Measurements from ENCODE around the gene BLVRB.

BLVRB gene

GRCh38 chr19:40512473-40513344, 47.2 kb upstream of the BLVRB start:
- TF ChIP-seq CTCF (IDR thresholded peaks at IDR 0.05; ENCODE audit: low read length) = no peak
- TF ChIP-seq EZH2 (IDR thresholded peaks at IDR 0.05; ENCODE audit: borderline replicate concordance, low read length) = no peak

GRCh38 chr19:40512110-40512472, 46.5 kb upstream of the BLVRB start:
- Histone ChIP-seq H4K20me1 (ENCODE audit: insufficient read depth, low read length) (no peaks in the 10 kb centered on the region), H3K27ac (ENCODE audit: low read depth, low read length, poor library complexity, severe bottlenecking) (no peak overlapping the region), H3K36me3 (ENCODE audit: insufficient read depth, low read length) (no peaks in the 10 kb centered on the region), H3K4me2 (ENCODE audit: low read length) (no peak overlapping the region), H3F3A (ENCODE audit: insufficient read depth, low read length) (no peaks in the 10 kb centered on the region), H3K79me2 (ENCODE audit: insufficient read depth, low read length) (no peaks in the 10 kb centered on the region), H3K4me3 (ENCODE audit: low read depth, low read length, poor library complexity, severe bottlenecking) (no peak overlapping the region), H3K4me1 (ENCODE audit: insufficient read depth, low read length, severe bottlenecking) (no peaks in the 10 kb centered on the region), H3K9me2 (ENCODE audit: low read depth, low read length) (no peaks in the 10 kb centered on the region), H3K9me3 (ENCODE audit: low read length) (no peaks in the 10 kb centered on the region), H3K27me3 (ENCODE audit: insufficient read depth, low read length) (no peaks in the 10 kb centered on the region; the same call in 1 of the 2 replicates), H2AFZ (ENCODE audit: low read length) (no peak overlapping the region), H3K9ac (ENCODE audit: low read length) (no peak overlapping the region)
- TF ChIP-seq CTCF (IDR thresholded peaks at IDR 0.05; ENCODE audit: low read length) (no peak), EZH2 (IDR thresholded peaks at IDR 0.05; ENCODE audit: borderline replicate concordance, low read length) (no peak)

More at GRCh38 chr19:40512473-40513344, 47.2 kb upstream of the BLVRB start:
- H3K9ac ChIP-seq (ENCODE audit: low read length) = no peak overlapping the region
- no peak overlapping the region for H3K4me2 ChIP-seq (ENCODE audit: low read length)
- H3K4me3 ChIP-seq (ENCODE audit: low read depth, low read length, poor library complexity, severe bottlenecking) = no peak overlapping the region
- no peaks in the 10 kb centered on the region for H3K36me3 ChIP-seq (ENCODE audit: insufficient read depth, low read length)
- no peak overlapping the region for H3K27ac ChIP-seq (ENCODE audit: low read depth, low read length, poor library complexity, severe bottlenecking)
- no peaks in the 10 kb centered on the region for H3F3A ChIP-seq (ENCODE audit: insufficient read depth, low read length)
- no peaks in the 10 kb centered on the region for H3K4me1 ChIP-seq (ENCODE audit: insufficient read depth, low read length, severe bottlenecking)
- H3K9me3 ChIP-seq (ENCODE audit: low read length) = no peaks in the 10 kb centered on the region
- no peaks in the 10 kb centered on the region for H4K20me1 ChIP-seq (ENCODE audit: insufficient read depth, low read length)
- no peaks in the 10 kb centered on the region for H3K79me2 ChIP-seq (ENCODE audit: insufficient read depth, low read length)
- no peaks in the 10 kb centered on the region for H3K9me2 ChIP-seq (ENCODE audit: low read depth, low read length)
- H3K27me3 ChIP-seq (ENCODE audit: insufficient read depth, low read length) = no peaks in the 10 kb centered on the region; the same call in 1 of the 2 replicates
- no peak overlapping the region for H2AFZ ChIP-seq (ENCODE audit: low read length)

GRCh38 chr19:40511487-40511886, 45.9 kb upstream of the BLVRB start:
- Histone ChIP-seq H3K4me3 (ENCODE audit: low read depth, low read length, poor library complexity, severe bottlenecking) (no peak overlapping the region), H4K20me1 (ENCODE audit: insufficient read depth, low read length) (no peaks in the 10 kb centered on the region), H3K79me2 (ENCODE audit: insufficient read depth, low read length) (no peaks in the 10 kb centered on the region), H3K27me3 (ENCODE audit: insufficient read depth, low read length) (no peaks in the 10 kb centered on the region; the same call in 1 of the 2 replicates), H3K9ac (ENCODE audit: low read length) (no peak overlapping the region), H3F3A (ENCODE audit: insufficient read depth, low read length) (no peaks in the 10 kb centered on the region), H3K36me3 (ENCODE audit: insufficient read depth, low read length) (no peaks in the 10 kb centered on the region), H3K4me2 (ENCODE audit: low read length) (no peak overlapping the region), H3K9me2 (ENCODE audit: low read depth, low read length) (no peaks in the 10 kb centered on the region), H3K4me1 (ENCODE audit: insufficient read depth, low read length, severe bottlenecking) (no peaks in the 10 kb centered on the region), H3K9me3 (ENCODE audit: low read length) (no peaks in the 10 kb centered on the region), H3K27ac (ENCODE audit: low read depth, low read length, poor library complexity, severe bottlenecking) (no peak overlapping the region), H2AFZ (ENCODE audit: low read length) (no peak overlapping the region)
- no peak for TF ChIP-seq CTCF (IDR thresholded peaks at IDR 0.05; ENCODE audit: low read length)
- no peak for TF ChIP-seq EZH2 (IDR thresholded peaks at IDR 0.05; ENCODE audit: borderline replicate concordance, low read length)

Measured in OCI-LY1 (cell line).